ENCODE results near the gene CDH8.

The CDH8 gene

DNA sequence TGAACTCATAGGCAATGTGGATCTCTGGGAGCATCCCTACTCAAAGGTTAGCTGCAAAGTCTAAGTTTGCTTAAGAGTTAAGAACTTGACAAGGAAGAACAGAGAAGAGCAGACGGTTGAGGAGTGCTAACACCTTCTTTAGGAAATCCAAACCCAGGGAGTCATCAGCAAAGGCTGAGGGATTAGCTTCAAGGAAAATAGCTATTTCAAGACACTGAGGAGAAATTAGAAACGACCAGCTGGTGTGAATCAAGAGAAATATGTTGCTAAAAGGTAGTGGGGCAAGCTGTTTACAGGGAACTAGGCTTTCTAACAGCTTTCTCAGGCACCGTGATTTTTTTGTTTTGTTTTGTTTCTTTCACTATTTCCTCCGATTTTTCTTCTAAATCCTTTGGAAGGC lies 90.7 kb downstream of the CDH8 start:
- H3K4me3 Mint-ChIP-seq: no peak overlapping the region
- TF ChIP-seq, protein P1, sequence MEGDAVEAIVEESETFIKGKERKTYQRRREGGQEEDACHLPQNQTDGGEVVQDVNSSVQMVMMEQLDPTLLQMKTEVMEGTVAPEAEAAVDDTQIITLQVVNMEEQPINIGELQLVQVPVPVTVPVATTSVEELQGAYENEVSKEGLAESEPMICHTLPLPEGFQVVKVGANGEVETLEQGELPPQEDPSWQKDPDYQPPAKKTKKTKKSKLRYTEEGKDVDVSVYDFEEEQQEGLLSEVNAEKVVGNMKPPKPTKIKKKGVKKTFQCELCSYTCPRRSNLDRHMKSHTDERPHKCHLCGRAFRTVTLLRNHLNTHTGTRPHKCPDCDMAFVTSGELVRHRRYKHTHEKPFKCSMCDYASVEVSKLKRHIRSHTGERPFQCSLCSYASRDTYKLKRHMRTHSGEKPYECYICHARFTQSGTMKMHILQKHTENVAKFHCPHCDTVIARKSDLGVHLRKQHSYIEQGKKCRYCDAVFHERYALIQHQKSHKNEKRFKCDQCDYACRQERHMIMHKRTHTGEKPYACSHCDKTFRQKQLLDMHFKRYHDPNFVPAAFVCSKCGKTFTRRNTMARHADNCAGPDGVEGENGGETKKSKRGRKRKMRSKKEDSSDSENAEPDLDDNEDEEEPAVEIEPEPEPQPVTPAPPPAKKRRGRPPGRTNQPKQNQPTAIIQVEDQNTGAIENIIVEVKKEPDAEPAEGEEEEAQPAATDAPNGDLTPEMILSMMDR (IDR thresholded peaks at IDR 0.05; ENCODE audit: unreplicated experiment in 3 of 3): no peak
- H3K27me3 Mint-ChIP-seq (ENCODE audit: low read depth): no peaks in the 10 kb centered on the region
- H3K4me1 Mint-ChIP-seq: no peaks in the 10 kb centered on the region
- no peak overlapping the region for H3K27ac Mint-ChIP-seq
- no peaks in the 10 kb centered on the region for H3K9me3 Mint-ChIP-seq
- H3K36me3 Mint-ChIP-seq (ENCODE audit: low read depth): no peaks in the 10 kb centered on the region

DNA sequence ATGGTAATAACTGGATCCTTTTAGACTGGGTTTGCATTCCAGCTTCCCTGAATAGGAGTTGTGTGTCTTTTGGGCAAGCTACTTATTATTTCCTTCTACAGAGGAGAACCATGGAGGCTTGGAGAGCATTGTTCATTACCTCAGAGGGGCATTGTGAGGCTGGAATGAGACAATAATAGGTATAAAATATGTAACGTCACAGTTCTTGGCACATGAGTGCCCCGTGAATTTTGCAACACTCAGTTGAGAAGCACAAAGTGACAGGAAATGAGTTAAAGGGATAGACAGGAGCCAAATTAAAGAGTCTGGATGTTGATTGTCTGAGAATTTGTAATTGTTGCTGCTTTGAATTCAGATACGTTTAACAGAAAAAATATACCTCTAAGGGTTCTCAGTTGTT lies 92.2 kb downstream of the CDH8 start:
- H3K4me3 Mint-ChIP-seq: no peak overlapping the region
- no peaks in the 10 kb centered on the region for H3K27me3 Mint-ChIP-seq (ENCODE audit: low read depth)
- H3K27ac Mint-ChIP-seq: no peak overlapping the region
- no peaks in the 10 kb centered on the region for H3K4me1 Mint-ChIP-seq
- no peaks in the 10 kb centered on the region for H3K9me3 Mint-ChIP-seq
- H3K36me3 Mint-ChIP-seq (ENCODE audit: low read depth): no peaks in the 10 kb centered on the region
- TF ChIP-seq, protein P1 (IDR thresholded peaks at IDR 0.05; ENCODE audit: unreplicated experiment in 3 of 3): no peak

GRCh38 chr16:61940611-61941010 lies 95.6 kb downstream of the CDH8 start:
- peaks cover 9% of the 10 kb centered on the region for H3K4me1 Mint-ChIP-seq
- H3K4me3 Mint-ChIP-seq: no peak overlapping the region
- peaks cover 3% of the 10 kb centered on the region for H3K27me3 Mint-ChIP-seq (ENCODE audit: low read depth)
- TF ChIP-seq, protein P1 (IDR thresholded peaks at IDR 0.05; ENCODE audit: unreplicated experiment in 3 of 3): no peak
- H3K27ac Mint-ChIP-seq: no peak overlapping the region
- H3K9me3 Mint-ChIP-seq: no peaks in the 10 kb centered on the region
- H3K36me3 Mint-ChIP-seq (ENCODE audit: low read depth): no peaks in the 10 kb centered on the region

GRCh38 chr16:61937646-61938045 lies 98.6 kb downstream of the CDH8 start:
- H3K4me3 Mint-ChIP-seq: no peak overlapping the region

DNA sequence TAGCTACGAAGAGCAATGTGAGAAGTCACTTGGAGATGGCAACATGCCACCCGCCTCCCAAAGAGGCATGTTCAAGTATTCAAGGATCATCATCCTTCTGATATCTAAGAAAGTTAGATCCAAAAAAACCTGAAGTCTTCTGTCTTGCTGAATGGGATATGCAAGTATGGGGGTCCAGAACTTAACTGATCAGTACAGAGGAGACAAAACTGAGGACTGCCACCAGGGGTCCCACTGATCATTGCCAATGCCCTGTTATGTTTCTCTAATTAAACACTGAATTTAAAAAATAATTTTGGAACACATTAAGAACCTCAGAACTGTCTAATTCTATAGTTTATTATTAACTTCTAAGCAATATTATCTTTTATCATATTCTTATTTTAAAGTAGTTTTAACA lies 99.7 kb downstream of the CDH8 start:
- TF ChIP-seq, protein P1 (IDR thresholded peaks at IDR 0.05; ENCODE audit: unreplicated experiment in 3 of 3): peak; percentile 41 to 57 (median 43)
- Mint-ChIP-seq H3K9me3 (no peaks in the 10 kb centered on the region), H3K27ac (no peak overlapping the region), H3K27me3 (ENCODE audit: low read depth) (peaks cover 4% of the 10 kb centered on the region), H3K4me3 (no peak overlapping the region), H3K36me3 (ENCODE audit: low read depth) (no peaks in the 10 kb centered on the region), H3K4me1 (peaks cover 11% of the 10 kb centered on the region)

More at GRCh38 chr16:61937646-61938045, 98.6 kb downstream of the CDH8 start:
- no peaks in the 10 kb centered on the region for H3K9me3 Mint-ChIP-seq
- H3K27me3 Mint-ChIP-seq (ENCODE audit: low read depth): peaks cover 4% of the 10 kb centered on the region
- H3K36me3 Mint-ChIP-seq (ENCODE audit: low read depth): no peaks in the 10 kb centered on the region
- TF ChIP-seq, protein P1 (IDR thresholded peaks at IDR 0.05; ENCODE audit: unreplicated experiment in 3 of 3): no peak
- no peak overlapping the region for H3K27ac Mint-ChIP-seq
- peaks cover 11% of the 10 kb centered on the region for H3K4me1 Mint-ChIP-seq

GRCh38 chr16:61934601-61935000 lies 101.6 kb downstream of the CDH8 start:
- Mint-ChIP-seq H3K9me3 (no peaks in the 10 kb centered on the region), H3K4me1 (peaks cover 11% of the 10 kb centered on the region), H3K36me3 (ENCODE audit: low read depth) (no peaks in the 10 kb centered on the region), H3K27me3 (ENCODE audit: low read depth) (peaks cover 4% of the 10 kb centered on the region), H3K4me3 (no peak overlapping the region), H3K27ac (no peak overlapping the region)
- TF ChIP-seq, protein P1 (IDR thresholded peaks at IDR 0.05; ENCODE audit: unreplicated experiment in 3 of 3): no peak
